ENCODE results near the gene ELP5. TPM values are rescaled to one million over a fixed set of nuclear protein-coding genes. Genes with fewer than 3 reads are reported as not detected.

Gene ELP5
- total and polyA plus RNA-seq, 11 donors: 28.0 to 87.2 (median 50.4) TPM

DNA sequence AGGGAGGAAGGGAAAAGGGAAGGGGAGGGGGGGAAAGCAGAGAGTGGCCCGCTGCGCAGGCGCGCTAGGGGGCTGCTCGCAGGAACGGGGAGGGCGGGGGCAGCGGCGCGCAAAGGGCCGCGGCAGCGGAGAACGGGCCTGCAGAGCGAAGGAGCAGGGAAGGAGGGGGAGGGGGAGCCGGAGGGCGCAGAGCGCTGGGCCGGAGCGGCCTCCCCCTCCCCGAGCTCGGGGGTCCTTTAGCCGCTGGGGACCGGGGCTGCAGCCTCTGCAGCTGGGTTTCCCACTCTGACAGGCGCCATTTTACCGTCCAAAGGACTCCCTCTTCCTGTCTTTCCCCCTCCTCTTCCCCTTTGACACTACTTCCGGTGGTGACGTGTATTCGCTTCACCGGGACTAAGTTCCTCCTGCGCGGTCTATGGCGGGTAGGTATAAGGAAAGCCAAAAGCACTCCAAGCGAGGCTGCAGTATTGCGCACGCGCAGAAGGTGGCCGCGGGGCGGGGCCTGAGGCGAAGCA is 297 bp upstream of the ELP5 start, which contains the start of gene CTDNEP1:
Gene CTDNEP1, minus strand, starts transcription at position 74 of the 515 bp plus-strand sequence. CDS start 438 bp downstream, outside the sequence.
- H3K9me3 ChIP-seq: no peaks in the 10 kb centered on the region
- peak within 1 kb of the TSS; percentile 96 to 100 (median 99) for H3K27ac ChIP-seq
- TF ChIP-seq CTCF (IDR thresholded peaks at IDR 0.05) (no peak), POLR2A (IDR thresholded peaks at IDR 0.05) (peak in 1 of 2 donors; percentile 39)
- 0 to 2% (median 1%) methylated on average over 17 to 41 of the region's 41 CpGs for WGBS, 4 donors
- peak; percentile 92 to 96 (median 95) for ATAC-seq
- no peaks in the 10 kb centered on the region for H3K27me3 ChIP-seq
- peaks cover 8 to 46% (median 37%) of the 10 kb centered on the region in 12 donors for H3K4me1 ChIP-seq
- intact Hi-C loops (cut with DNase I): loop anchor here in 5 of 10 donors (1.0 to 10.0 kb wide), 5 partner anchors 12 to 323 kb away; partner anchors contain the start of genes EIF5A (in 3 of the 5), CD68 (in 1 of the 5), PHF23 (in 1 of the 5) and SLC2A4 (in 1 of the 5)
- peak; percentile 98 to 99 (median 98) for DNase-seq
- peaks cover 0 to 38% (median 34%) of the 10 kb centered on the region in 9 donors for H3K36me3 ChIP-seq
- peak within 1 kb of the TSS; percentile 57 to 100 (median 94) for H3K4me3 ChIP-seq

GRCh38 chr17:7253082-7253481 is 1.1 kb downstream of the ELP5 start:
- DNase-seq: no peak
- TF ChIP-seq CTCF (IDR thresholded peaks at IDR 0.05): no peak
- no peak for TF ChIP-seq POLR2A (IDR thresholded peaks at IDR 0.05)
- H3K4me3 ChIP-seq: peak overlapping the region; percentile 57 to 100 (median 94)
- intact Hi-C loops (cut with DNase I): loop anchor here in 4 of 10 donors (2.0 to 10.0 kb wide), 3 partner anchors 54 to 322 kb away; partner anchors contain the start of genes EIF5A (in 3 of the 4) and CD68 (in 1 of the 4)
- H3K36me3 ChIP-seq: peaks cover 0 to 48% (median 41%) of the 10 kb centered on the region in 9 donors
- H3K27ac ChIP-seq: peak overlapping the region; percentile 96 to 100 (median 99)
- no peaks in the 10 kb centered on the region for H3K9me3 ChIP-seq
- ATAC-seq: no peak
- WGBS, 4 donors: 73 to 79% (median 75%) methylated on average over 5 of the region's 5 CpGs
- peaks cover 8 to 42% (median 37%) of the 10 kb centered on the region in 12 donors for H3K4me1 ChIP-seq
- no peaks in the 10 kb centered on the region for H3K27me3 ChIP-seq

DNA sequence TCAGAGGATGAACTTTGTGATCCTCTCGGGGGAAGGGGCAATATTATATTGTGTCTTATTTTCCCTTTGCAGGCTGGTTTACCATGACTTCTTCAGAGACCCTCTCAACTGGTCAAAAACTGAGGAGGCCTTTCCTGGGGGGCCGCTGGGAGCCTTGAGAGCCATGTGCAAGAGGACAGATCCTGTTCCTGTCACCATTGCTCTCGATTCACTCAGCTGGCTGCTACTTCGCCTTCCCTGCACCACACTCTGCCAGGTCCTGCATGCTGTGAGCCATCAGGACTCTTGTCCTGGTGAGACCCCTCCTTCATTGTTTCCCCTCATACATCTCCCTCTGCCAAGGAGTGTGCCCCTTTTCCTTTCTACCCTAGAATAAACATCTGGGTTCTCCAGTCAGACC is 2.5 kb downstream of the ELP5 start:
- Histone ChIP-seq H3K27me3 (no peaks in the 10 kb centered on the region), H3K4me1 (peaks cover 8 to 29% (median 23%) of the 10 kb centered on the region in 12 donors), H3K4me3 (no peak overlapping the region), H3K27ac (no peak overlapping the region), H3K36me3 (peaks cover 0 to 62% (median 54%) of the 10 kb centered on the region in 9 donors), H3K9me3 (no peaks in the 10 kb centered on the region)
- TF ChIP-seq POLR2A (IDR thresholded peaks at IDR 0.05) (no peak), CTCF (IDR thresholded peaks at IDR 0.05) (no peak)
- intact Hi-C loops (cut with DNase I): loop anchor here in 2 of 10 donors (5.0 to 10.0 kb wide), 2 partner anchors 53 to 320 kb away; partner anchors contain the start of genes CD68 (in 1 of the 2) and EIF5A (in 1 of the 2)
- 87 to 94% (median 89%) methylated on average over 4 of the region's 4 CpGs for WGBS, 4 donors
- ATAC-seq (no peak), DNase-seq (no peak)

DNA sequence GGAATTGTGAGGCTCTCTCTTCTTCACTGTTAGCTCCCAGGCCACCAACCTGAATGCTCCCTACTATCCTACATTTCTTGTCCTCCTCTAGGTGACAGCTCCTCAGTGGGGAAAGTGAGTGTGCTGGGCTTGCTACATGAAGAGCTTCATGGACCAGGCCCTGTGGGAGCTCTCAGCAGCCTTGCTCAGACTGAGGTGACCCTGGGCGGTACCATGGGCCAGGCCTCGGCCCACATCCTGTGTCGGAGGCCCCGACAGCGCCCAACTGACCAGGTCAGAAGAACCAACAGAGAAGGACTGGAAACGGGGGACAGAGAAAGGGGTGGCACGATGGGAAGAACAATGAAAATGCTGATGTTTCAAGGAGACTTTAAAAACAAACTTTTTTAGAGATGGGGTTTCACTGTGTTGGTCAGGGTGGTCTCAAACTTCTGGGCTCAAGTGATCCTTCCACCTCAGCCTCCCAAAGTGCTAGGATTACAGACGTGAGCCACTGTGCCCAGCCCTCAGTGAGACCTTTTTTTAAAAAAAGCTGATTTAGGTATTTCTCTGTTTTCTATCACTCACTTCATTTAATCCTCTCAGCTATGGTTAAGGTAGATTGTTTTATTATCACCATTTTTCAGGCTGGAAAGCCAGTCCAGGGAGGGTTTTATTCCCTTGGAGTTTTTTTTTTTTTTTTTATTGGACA is 4.9 kb downstream of the ELP5 start:
- peaks cover 0 to 33% (median 22%) of the 10 kb centered on the region in 12 donors for H3K4me1 ChIP-seq
- no peaks in the 10 kb centered on the region for H3K9me3 ChIP-seq
- TF ChIP-seq CTCF (IDR thresholded peaks at IDR 0.05) (no peak), POLR2A (IDR thresholded peaks at IDR 0.05) (no peak)
- WGBS, 4 donors: 82 to 92% (median 91%) methylated on average over 8 of the region's 8 CpGs
- peaks cover 6 to 15% (median 11%) of the 10 kb centered on the region in 9 donors for H3K27me3 ChIP-seq
- ATAC-seq: no peak
- no peak overlapping the region for H3K27ac ChIP-seq
- peaks cover 0 to 66% (median 58%) of the 10 kb centered on the region in 9 donors for H3K36me3 ChIP-seq
- intact Hi-C loops (cut with DNase I): loop anchor here in 2 of 10 donors (5.0 to 10.0 kb wide), 2 partner anchors 45 to 318 kb away; partner anchors contain the start of gene CD68 (in 1 of the 2)
- no peak overlapping the region for H3K4me3 ChIP-seq
- no peak for DNase-seq
